ENCODE data around the gene MAP3K7CL. TPM values are rescaled to one million over a fixed set of nuclear protein-coding genes. Genes with fewer than 3 reads are reported as not detected.
"Not testable (repeated sequence)": the region's sequence is repeated elsewhere in the genome, so short reads cannot be mapped to it uniquely, and the experiment has no call there.

The MAP3K7CL gene
- total RNA-seq, 1 donor from 2014 or later = 5.8 TPM

DNA sequence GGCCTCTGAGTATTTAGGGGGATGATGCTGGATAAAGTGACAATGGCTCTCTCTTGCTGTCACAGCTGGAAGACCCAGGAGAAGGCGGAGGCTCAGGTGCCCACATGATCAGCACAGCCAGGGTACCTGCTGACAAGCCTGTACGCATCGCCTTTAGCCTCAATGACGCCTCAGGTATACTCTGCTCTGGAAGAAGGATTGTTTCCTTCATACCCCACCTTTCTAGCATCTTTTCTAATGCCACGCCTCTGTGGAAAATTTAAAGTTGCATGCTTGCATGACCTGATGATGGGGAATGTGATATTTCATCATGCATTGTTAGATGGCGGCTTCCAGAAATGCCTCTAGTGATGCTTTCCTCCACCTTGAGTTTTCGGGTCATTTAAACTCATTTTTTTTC is 2.8 kb downstream of the MAP3K7CL start:
- no peak for DNase-seq (ENCODE audit: low spot score)

DNA sequence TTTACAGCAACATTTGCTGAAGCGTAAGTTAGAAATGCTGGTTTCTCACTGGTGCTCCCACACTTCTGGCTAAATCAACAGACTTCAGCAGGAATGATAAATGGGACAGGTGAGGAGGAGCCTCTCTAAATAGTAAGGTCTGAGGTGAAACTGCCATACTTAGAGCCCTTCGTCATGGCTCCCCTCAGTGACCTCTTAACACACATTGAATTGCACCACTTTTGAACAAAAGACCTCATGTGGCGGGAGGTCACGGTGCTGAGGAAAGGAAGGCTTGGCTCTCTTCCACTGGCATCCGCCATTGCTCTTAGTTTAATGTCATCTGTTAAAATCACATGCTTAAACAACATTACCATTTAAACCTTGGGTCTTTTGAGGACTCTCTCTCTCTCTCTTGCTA is 3.4 kb downstream of the MAP3K7CL start:
- DNase-seq (ENCODE audit: low spot score) = no peak

DNA sequence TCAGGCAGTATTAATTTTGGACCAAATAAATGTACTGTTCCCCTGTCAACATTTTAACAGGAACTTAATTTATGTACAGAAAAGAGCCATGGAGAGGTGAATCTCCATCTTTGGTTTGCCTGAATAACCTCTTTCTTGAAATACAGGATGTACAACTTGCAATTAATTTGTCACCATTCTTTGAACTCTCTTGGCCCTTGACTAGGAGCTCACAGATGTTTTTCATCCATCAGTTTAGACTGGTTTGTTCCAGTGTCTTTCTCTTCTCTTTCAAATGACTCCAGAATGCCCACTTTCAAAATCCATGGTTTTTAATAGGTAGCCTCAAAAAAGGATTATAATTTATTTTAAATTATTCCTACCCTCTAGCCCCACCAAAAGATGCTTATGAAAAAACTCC is 5.0 kb downstream of the MAP3K7CL start:
- DNase-seq (ENCODE audit: low spot score) = no peak

DNA sequence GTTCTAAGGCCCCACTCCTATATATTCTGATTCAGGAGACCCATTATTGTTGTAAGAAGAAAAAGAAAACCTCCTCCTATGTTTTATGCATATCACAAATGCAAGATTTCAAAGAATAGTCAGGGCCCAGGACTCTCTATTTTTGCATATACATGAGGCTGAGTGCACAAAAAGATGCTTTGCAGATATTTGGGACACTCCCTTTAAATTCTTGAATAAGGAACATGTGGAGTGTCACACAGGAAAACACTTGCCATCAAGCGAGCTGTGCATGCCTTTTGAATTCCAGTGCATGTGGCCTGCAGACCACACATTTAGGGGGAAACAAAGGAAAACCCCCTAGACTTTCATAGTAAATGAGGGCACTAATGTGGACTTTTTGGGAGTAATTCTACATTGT is 5.6 kb downstream of the MAP3K7CL start:
- no peak for DNase-seq (ENCODE audit: low spot score)

DNA sequence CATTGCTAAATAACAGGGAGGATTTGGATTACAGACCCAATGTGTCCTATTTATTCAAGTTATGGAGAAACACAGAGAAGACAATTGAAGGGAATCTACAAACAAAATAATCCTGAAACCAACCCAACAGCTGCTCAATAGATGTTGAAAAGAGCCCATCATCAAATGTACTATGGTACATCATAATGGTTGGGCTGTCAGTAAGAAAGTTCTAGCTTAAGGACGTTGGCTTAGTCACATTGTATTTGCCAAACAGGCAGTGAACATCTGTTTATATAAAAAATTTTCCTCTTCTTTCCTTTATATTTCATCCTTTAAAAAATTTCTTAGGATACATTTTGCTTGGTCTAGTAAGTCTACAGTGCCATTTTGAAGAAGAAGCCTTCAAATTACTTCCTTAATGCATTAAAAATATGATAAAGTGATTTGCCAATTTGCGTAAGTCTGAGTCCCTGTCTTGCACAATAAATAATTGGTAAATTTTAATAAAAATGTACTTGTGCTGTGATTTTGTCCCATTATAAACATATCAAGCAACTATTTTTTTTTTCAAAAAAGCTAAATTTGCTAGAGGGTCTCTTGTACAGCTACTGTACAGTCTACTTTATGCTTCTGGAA is 14.4 kb downstream of the MAP3K7CL start:
- DNase-seq (ENCODE audit: low spot score) = no peak

DNA sequence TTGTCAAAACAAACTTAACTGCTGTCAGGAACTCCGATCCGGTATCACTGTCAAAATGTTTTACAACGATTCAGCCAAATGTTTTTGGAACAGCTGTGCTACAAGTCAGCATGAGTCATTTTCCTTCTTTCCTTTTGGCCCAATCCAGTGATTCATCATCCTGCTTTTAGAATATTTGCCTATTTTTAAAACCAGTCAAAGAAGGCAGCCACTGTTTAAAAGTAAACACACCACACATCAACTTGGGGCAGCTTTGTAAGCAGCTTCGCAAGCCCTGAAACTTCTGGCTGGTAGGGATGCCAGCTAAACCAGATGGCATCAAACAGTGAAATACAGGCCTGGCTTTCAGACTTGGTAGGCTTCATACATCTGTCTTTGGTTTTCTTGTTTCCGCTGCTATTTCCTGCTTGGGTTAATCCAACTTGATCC is 14.9 kb downstream of the MAP3K7CL start:
- no peak for DNase-seq (ENCODE audit: low spot score)

DNA sequence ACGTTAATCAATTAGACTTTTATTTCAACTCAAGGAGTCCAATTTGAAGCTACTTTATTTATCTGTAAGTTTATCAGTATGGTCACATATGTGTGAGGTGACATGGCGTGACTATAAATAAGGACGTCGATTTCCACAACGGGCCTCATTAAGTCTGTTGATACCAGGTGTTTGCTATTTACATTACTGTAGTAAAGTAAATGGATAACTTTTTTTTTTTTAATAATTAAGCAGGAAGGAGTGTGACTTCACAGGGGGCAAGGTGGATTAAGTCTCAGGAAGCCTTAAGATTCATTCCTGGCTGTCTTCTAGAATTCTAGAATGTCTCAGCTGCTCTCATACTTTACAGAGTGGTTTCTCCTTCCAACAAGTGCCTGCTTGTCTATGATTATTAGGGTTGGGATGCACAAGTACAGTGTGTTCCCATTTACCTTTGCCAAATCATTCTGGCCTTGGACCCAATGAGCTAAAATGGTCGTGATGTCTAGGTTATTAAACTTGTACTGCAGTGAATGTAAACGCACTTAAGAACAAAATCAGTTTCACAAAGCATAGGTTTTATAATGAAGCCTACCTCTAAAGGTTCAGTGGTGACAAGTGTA is 15.5 kb downstream of the MAP3K7CL start:
- DNase-seq (ENCODE audit: low spot score) = no peak

DNA sequence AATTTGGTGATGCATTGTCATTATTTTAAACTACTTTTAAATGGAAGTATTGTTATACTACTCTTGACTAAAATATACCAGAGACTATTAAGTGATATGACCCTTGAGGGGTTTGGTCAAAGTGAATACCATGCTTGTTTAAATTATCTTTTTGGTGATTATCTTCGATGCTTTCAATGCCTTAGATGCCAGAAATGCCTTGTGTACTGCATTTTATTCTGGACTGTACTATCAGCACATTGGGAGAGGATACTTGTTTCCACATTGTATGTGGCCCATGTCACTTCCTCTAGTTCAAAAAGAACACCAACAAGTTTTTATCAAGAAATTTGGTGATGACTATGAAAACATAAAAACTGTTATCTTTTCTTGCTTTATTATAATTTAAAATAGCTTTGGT is 16.3 kb downstream of the MAP3K7CL start:
- no peak for DNase-seq (ENCODE audit: low spot score)

DNA sequence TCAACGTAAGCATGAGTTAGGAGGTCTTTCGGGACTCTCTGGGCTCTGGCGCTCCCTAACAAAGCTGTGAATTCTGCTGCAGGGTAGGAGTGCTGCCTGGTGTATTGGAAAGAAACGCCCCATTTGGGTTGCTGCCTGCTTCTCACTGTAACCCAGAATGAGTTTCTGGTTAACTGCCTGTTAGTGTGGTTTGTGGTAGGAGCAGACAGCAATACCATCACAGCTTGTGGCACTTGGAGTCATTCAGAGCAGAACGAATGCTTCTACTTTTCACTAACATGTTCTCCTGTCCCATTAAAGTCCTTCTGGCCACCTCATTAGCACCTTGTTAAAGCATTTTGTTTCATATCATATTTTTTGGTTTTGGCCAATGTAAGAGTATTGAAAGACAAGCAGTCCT is 18.1 kb downstream of the MAP3K7CL start:
- DNase-seq (ENCODE audit: low spot score) = no peak

DNA sequence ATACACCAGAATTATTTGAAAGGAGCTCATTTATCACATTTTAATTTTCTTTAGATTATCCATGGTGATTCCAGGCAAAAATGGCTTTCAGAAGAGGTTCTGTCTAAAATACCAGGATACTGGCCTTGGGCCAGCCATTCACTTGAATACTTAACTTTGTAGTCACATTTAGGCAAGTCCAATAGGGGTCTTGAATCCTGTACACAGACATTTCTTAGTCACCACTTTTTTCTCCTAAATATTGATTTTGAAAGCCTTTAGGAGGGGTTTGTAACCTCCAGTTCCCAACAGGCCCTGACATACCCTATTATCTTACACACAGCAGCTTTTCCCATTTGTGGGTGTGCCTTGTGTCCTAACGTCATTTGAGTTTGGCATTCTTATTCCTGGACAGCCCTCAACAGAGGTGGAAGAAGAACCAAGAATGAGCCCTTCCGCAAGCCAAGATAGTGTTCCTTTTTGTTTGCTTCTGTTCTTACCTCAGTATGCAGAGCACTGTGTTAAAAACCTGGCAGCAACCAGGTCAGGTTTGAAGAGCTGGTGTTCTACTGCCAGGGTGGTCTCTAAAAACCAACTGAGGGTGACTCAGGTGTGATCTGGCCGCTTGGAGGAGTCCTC is 19.5 kb downstream of the MAP3K7CL start:
- DNase-seq (ENCODE audit: low spot score) = no peak

DNA sequence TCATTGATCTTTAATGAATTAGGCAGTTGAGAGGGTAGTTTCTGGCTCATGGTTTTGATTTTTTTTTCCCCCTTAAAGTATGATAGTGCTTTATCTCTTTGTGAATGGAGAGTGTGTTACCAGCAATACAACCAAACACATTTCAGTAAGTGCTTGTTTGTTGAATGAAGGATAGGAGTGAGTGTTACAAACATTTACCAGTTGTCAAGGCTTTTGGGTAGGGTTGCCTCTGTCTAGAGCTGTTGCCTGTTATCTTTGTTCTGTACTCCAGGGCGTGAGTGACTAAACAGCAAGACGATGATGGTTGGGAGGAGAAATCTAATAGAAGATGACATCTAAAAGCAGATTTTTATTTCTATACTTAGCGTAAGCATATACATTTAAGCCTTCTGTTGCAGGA is 21.5 kb downstream of the MAP3K7CL start:
- DNase-seq (ENCODE audit: low spot score) = no peak

DNA sequence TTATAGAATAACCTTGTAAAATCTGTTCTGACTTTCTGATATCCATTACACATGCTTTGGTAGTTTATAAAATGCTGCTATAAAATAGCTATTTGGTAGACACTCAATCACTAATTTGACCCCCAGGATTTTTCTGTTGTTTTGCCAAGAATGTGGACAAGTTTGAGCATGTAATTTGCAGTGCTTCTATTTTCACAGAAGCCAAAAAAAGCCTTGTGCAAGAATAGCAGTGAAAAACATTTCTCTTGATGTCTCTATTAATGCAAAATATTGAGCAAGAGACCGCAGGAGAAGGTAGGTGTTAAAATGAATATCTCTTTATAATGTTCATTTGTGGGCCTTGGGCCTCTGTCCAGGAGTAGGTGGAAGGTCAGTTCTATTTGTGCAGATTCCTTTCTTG is 22.5 kb downstream of the MAP3K7CL start:
- no peak for DNase-seq (ENCODE audit: low spot score)

DNA sequence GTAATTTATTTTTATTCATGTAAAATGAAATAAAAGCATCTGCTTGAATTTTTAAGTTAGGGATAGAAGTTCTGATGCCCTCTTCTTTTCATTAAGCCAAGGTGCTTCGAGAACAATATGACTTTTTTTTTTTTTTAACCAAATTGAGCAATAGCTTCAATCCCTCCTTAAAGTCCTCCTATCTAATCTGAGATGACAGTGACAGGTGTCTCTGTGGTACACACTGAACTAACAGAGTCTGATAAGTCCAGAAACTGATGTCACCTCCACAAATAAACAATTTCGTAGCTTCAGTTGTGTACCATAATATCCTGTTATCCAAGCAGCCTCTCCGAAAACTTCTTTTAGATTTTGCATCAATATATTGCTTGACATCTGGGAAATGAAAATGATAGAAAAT is 23.8 kb downstream of the MAP3K7CL start:
- no peak for DNase-seq (ENCODE audit: low spot score)

DNA sequence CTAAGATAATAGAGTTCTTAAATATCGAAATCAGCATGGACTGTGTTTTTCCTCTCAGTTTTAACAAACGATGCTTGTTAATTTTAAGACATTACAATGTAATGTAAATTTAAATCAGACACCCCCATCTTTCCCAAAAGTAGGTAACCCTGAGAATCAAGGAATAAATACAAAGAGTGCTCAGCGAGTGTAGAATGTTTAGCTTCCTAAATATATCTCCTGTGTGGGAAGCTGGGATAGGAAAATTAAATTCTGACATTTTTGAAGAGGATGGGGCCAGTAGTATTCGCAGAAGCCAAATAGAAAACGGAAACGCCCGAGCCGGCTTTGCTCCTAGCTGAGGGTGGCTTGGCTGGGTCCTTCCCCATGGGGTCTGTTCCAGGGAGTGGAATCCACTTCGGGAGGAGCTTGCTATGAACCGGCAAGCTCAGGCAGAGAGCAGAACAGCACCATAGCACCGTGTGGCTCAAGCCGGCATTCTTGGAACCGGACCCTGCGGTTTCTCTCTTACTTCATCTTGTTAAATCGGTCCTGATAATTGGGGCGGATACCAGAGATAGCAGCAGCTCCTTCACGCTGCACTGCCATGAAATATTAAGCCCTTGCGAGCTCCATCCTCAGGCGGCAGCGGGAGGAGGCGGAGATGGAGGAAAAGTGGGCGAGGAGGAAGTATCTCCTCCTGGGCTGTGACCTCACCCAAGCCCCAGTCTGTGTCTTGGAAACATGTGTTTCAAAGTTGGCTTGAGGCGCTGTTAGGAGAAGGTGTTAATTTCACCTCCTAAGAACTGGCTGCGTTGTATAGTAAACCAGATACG is 24.9 kb downstream of the MAP3K7CL start:
- no peak for DNase-seq (ENCODE audit: low spot score)

DNA sequence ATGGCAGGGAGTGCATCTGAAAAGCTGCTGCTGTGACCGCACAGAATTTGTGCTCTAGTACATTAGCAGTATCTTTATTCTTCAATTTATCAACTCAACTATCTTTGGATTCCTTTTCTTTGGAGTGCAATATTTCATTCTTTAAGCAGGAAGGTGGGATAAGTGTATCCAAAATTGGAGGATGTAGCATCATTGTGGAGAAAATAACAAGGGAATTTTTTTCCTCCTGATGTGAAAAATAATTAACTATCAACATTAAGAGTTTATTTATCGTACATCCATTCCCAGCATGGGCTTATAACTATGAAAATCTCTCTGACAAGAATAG is 25.5 kb downstream of the MAP3K7CL start:
- DNase-seq (ENCODE audit: low spot score) = no peak

DNA sequence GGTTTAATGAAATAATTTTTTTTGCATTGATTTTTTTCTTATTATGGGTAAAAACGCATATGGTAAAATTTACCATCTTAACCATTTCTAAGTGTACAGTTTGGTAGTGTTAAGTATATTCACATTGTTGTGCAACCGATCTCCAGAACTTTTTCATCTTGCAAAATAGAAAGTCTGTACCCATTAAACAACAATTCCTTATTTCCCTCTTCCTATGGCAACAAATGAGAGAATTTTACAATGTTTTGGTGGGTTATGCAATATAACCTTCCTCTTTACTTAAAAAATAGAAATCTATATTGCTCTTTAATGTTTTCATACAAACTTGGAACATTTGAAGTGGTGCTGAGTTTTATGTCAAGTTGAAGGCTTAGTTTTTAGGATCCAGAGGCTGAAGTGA is 26.6 kb downstream of the MAP3K7CL start:
- DNase-seq (ENCODE audit: low spot score) = no peak

DNA sequence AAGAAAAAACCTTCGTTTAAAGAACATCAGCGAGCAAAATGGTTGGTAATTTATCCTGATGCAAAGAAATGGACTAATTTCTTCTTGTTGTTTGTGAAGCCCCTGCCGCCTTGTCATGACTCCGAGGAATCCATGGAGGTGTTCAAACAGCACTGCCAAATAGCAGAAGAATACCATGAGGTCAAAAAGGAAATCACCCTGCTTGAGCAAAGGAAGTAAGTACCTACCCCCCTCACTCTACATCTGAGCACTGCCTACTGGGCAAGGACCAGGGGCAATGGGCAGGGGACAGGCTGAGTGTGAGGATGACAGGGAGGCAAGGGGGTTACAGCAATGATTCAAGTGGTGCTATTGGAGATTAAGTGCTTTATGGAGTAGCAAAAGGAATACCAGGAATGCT is 29.4 kb downstream of the MAP3K7CL start:
- no peak for DNase-seq (ENCODE audit: low spot score)

DNA sequence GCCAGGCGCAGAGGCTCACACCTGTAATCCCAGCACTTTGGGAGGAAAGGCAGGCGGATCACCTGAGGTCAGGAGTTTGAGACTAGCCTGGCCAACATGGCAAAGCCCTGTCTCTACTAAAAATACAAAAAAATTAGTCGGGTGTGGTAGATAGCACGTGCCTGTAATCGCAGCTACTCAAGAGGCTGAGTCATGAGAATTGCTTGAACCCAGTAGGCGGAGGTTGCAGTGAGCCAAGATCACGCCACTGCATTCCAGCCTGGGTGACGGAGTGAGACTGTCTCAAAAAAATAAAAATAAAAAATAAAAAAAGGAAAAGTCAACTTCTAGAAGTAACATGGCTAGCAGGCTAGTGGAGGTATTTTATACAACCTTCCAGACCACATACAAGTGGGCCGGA is 32.4 kb downstream of the MAP3K7CL start:
- DNase-seq (ENCODE audit: low spot score) = not testable (repeated sequence)

DNA sequence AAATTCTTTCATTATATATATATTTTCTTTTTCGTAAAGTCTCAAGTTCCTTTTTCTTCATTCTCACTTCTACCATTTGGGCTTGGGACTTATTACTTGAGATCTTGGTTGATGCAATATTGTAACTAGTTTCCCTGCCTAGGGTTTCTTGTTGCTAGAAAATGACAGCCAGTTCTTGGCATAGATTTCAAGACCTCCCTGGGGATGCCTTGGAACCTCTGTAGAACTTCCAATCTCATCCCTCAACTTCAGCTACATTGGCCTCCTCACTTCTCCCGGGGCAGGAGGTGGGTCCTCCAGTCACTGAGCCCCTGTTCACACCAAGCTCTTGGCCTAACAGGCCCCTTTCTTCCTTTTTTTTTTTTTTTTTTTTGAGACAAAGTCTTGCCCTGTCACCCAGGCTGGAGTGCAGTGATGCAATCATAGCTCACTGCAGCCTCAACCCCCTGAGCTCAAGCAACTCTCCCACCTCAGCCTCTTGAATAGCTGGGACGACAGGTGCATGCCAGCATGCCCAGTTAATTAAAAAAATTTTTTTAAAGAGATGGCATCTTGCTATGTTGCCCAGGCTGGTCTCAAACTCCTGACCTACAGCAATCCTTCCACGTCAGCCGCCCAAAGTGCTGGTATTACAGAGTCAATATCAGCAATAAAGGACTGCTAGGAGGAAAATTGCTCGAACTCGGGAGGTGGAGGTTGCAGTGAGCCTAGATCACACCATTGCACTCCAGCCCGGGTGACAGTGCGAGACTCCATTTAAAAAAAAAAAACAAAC is 33.1 kb downstream of the MAP3K7CL start:
- DNase-seq (ENCODE audit: low spot score) = no peak

DNA sequence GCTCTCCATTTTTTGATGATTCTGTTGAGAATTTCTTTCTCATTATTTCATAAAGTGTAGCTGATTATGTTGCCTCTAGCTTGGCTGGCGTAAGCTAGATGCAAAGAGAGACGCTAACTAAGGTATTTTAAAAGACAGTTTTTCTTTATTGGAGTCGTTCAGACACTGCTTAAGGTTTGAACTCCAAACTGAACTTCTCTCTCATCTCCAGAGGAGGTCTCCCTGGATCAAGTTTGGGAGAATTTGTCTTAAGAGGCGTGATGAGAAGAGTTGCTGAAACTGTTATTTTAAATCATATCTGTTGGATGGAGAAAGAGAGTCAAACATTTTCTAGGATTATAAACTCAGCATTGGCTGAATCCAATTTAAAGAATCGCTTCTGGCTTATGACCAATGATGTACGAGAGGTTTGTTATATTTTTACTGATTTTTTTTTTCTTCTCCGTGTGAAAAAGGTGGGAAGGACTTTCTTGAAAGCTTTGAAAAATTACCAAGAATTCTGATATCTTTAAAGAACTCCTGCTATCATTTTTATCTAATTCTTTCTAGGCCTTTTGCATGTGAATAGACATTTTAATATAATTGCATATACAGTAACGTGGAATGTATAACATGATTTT is 34.0 kb downstream of the MAP3K7CL start:
- DNase-seq (ENCODE audit: low spot score) = no peak

DNA sequence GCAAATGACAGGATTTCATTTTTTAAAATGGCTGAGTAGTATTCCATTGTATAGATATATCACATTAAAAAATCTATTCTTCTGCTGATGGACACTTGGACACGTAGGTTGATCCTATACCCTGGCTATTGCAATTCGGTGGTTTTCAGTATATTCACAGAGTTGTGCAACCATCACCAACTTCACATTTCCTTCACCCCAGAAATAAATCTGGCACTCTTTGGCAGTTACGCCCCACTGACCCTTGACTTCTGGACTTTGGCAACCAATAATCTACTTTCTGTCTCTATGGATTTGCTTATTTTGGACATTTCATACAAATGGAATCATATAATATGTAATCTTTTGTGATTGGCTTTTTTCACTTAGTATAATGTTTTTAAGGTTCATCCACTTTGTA is 35.9 kb downstream of the MAP3K7CL start:
- DNase-seq (ENCODE audit: low spot score) = no peak

DNA sequence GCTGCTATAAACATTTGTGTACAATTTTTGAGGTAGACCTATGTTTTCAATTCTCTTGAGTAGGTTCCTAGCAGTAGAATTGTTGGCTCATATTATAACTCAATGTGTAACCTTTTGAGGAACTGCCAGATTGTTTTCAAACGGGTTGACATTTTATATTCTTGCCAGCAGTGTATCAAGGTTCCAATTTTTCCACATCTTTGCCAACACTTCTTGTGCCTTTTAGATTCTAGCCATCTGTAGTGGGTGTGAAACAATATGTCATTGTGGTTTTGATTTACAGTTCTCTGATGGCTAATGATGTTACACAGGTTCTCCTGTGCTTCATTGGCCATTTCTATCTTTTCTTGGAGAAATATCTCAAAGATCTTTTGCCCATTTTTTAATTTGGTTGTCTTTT is 36.4 kb downstream of the MAP3K7CL start:
- DNase-seq (ENCODE audit: low spot score) = no peak
